ENCODE measurements around the gene MYOC. TPM values are rescaled to one million over a fixed set of nuclear protein-coding genes. Genes with fewer than 3 reads are reported as not detected.

The MYOC gene
- total and polyA plus RNA-seq, 12 donors, result 0.80 to 7.5 (median 2.7) TPM

- DNase-seq (peak; percentile 66 to 86), ATAC-seq (peak; percentile 90 to 96 (median 94))
- H3K4me3 ChIP-seq, result peak overlapping the region in 2 of 10 donors; percentile 21 to 25
- intact Hi-C loops (cut with DNase I), result loop anchor here (1.0 to 10.0 kb wide), 12 partner anchors 69 to 342 kb away; partner anchors contain the start of genes METTL13 (in 5 of the 10) and VAMP4 (in 1 of the 10)
- TF ChIP-seq CTCF (IDR thresholded peaks at IDR 0.05), result no peak
- peak overlapping the region; percentile 46 to 91 (median 82) for H3K27ac ChIP-seq
- H3K9me3 ChIP-seq, result no peaks in the 10 kb centered on the region
- H3K4me1 ChIP-seq, result peaks cover 5 to 30% (median 17%) of the 10 kb centered on the region in 9 donors
- no peaks in the 10 kb centered on the region for H3K27me3 ChIP-seq
- WGBS, 2 donors, result 15 to 18% methylated on average over 8 of the region's 8 CpGs
- H3K36me3 ChIP-seq, result no peaks in the 10 kb centered on the region
These were observed 6.8 kb downstream of the MYOC start for GRCh38 chr1:171645553-171646248.

- Histone ChIP-seq H3K4me1 (peaks cover 5 to 25% (median 17%) of the 10 kb centered on the region in 9 donors), H3K27ac (peak overlapping the region; percentile 46 to 91 (median 82)), H3K4me3 (peak overlapping the region in 2 of 10 donors; percentile 21 to 25), H3K36me3 (no peaks in the 10 kb centered on the region), H3K27me3 (no peaks in the 10 kb centered on the region), H3K9me3 (no peaks in the 10 kb centered on the region)
- intact Hi-C loops (cut with DNase I), result loop anchor here (1.0 to 10.0 kb wide), 11 partner anchors 70 to 342 kb away; partner anchors contain the start of genes METTL13 (in 6 of the 10) and VAMP4 (in 1 of the 10)
- peak; percentile 71 to 89 (median 80) for TF ChIP-seq CTCF (IDR thresholded peaks at IDR 0.05)
- ATAC-seq (peak; percentile 75 to 94 (median 86)), DNase-seq (peak; percentile 60 to 87)
- 14% methylated on average over 15 of the region's 15 CpGs for WGBS, 2 donors
These were observed 7.5 kb downstream of the MYOC start for GRCh38 chr1:171644805-171645483.

- Histone ChIP-seq H3K4me3 (no peak overlapping the region), H3K27ac (no peak overlapping the region), H3K27me3 (no peaks in the 10 kb centered on the region), H3K4me1 (peaks cover 5 to 22% (median 17%) of the 10 kb centered on the region in 9 donors), H3K9me3 (no peaks in the 10 kb centered on the region), H3K36me3 (no peaks in the 10 kb centered on the region)
- no peak for TF ChIP-seq CTCF (IDR thresholded peaks at IDR 0.05)
- 82 to 86% methylated on average over 8 of the region's 8 CpGs for WGBS, 2 donors
- intact Hi-C loops (cut with DNase I), result loop anchor here in 6 of 10 donors (5.0 to 10.0 kb wide), 4 partner anchors 74 to 342 kb away; partner anchors contain the start of gene METTL13 (in 2 of the 6)
- ATAC-seq (no peak), DNase-seq (no peak)
These were observed 9.3 kb downstream of the MYOC start for GRCh38 chr1:171643156-171643555.

- 89 to 94% methylated on average over 4 of the region's 4 CpGs for WGBS, 2 donors
These were observed 10.3 kb downstream of the MYOC start for GRCh38 chr1:171642197-171642596.

More at GRCh38 chr1:171642197-171642596, 10.3 kb downstream of the MYOC start:
- DNase-seq, result no peak
- H3K36me3 ChIP-seq, result no peaks in the 10 kb centered on the region
- no peak for TF ChIP-seq CTCF (IDR thresholded peaks at IDR 0.05)
- no peak overlapping the region for H3K27ac ChIP-seq
- peaks cover 5 to 22% (median 17%) of the 10 kb centered on the region in 9 donors for H3K4me1 ChIP-seq
- no peak for ATAC-seq
- intact Hi-C loops (cut with DNase I), result loop anchor here in 6 of 10 donors (5.0 to 10.0 kb wide), 4 partner anchors 75 to 343 kb away; partner anchors contain the start of gene METTL13 (in 2 of the 6)
- no peaks in the 10 kb centered on the region for H3K9me3 ChIP-seq
- H3K27me3 ChIP-seq, result no peaks in the 10 kb centered on the region
- no peak overlapping the region for H3K4me3 ChIP-seq

Measured in heart right ventricle (tissue), 16 donors.